ENCODE results near the gene KRTAP10-6. TPM values are rescaled to one million over a fixed set of nuclear protein-coding genes. Genes with fewer than 3 reads are reported as not detected.

Gene KRTAP10-6
- total and polyA plus RNA-seq, 10 donors = not detected

GRCh38 chr21:44549525-44550211 is 42.6 kb downstream of the KRTAP10-6 start:
- Histone ChIP-seq H3K9me3 (peaks cover 2 to 39% (median 26%) of the 10 kb centered on the region in 8 donors), H3K27ac (no peak overlapping the region), H3K4me1 (peaks cover 0 to 13% (median 0%) of the 10 kb centered on the region in 6 donors), H3K36me3 (no peaks in the 10 kb centered on the region), H3K4me3 (no peak overlapping the region), H3K27me3 (replicated peaks in 1 of 7) (peaks cover 0 to 52% (median 0%) of the 10 kb centered on the region in 7 donors)
- 69 to 83% (median 78%) methylated on average over 14 to 25 of the region's 25 CpGs for WGBS, 5 donors
- intact Hi-C loops (cut with DNase I; ENCODE audit: low total_unique reads) = no loop called here
- no peak for TF ChIP-seq CTCF (IDR thresholded peaks at IDR 0.05 in 8 of 11, conservative IDR thresholded peaks at IDR 0.05 in 3 of 11)
- TF ChIP-seq POLR2A (IDR thresholded peaks at IDR 0.05) = no peak
- TF ChIP-seq POLR2AphosphoS5 (IDR thresholded peaks at IDR 0.05) = no peak
- peak; percentile 72 for DNase-seq

GRCh38 chr21:44548922-44549321 is 43.4 kb downstream of the KRTAP10-6 start:
- DNase-seq = no peak
- H3K36me3 ChIP-seq = no peaks in the 10 kb centered on the region
- 57 to 75% (median 59%) methylated on average over 14 of the region's 14 CpGs for WGBS, 5 donors
- no peak overlapping the region for H3K27ac ChIP-seq
- no peak overlapping the region for H3K4me3 ChIP-seq
- intact Hi-C loops (cut with DNase I; ENCODE audit: low total_unique reads) = no loop called here
- H3K4me1 ChIP-seq = peaks cover 0 to 13% (median 0%) of the 10 kb centered on the region in 6 donors
- TF ChIP-seq POLR2A (IDR thresholded peaks at IDR 0.05) (no peak), POLR2AphosphoS5 (IDR thresholded peaks at IDR 0.05) (no peak), CTCF (IDR thresholded peaks at IDR 0.05 in 8 of 11, conservative IDR thresholded peaks at IDR 0.05 in 3 of 11) (no peak)
- peaks cover 2 to 36% (median 29%) of the 10 kb centered on the region in 8 donors for H3K9me3 ChIP-seq
- peaks cover 0 to 52% (median 0%) of the 10 kb centered on the region in 7 donors for H3K27me3 ChIP-seq (replicated peaks in 1 of 7)

DNA sequence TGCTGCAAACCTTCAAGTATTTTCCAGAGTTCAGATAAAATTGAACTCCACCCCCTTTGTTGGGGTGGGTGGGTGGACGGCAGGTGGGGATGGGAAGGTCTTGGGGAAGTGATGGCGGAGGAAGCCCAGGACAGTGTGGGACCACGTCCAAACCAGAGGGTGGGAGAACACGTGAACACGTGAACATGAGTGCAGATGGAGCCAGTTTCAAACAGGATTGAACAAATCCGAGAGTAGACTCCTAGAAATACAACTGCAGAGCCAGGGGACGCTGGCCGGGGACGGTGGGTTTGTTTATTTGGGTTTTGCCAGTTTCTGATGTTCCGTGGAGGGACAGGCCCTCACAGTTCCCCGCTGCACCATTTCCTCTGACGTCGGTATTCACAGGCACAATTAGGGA is 43.9 kb downstream of the KRTAP10-6 start:
- peaks cover 0 to 52% (median 0%) of the 10 kb centered on the region in 7 donors for H3K27me3 ChIP-seq (replicated peaks in 1 of 7)
- no peak for DNase-seq
- no peaks in the 10 kb centered on the region for H3K36me3 ChIP-seq
- TF ChIP-seq POLR2A (IDR thresholded peaks at IDR 0.05) (no peak), CTCF (IDR thresholded peaks at IDR 0.05 in 8 of 11, conservative IDR thresholded peaks at IDR 0.05 in 3 of 11) (no peak), POLR2AphosphoS5 (IDR thresholded peaks at IDR 0.05) (no peak)
- peaks cover 0 to 13% (median 0%) of the 10 kb centered on the region in 6 donors for H3K4me1 ChIP-seq
- H3K27ac ChIP-seq = peak overlapping the region in 3 of 8 donors; percentile 62 to 68 (median 66)
- 67 to 82% (median 76%) methylated on average over 13 of the region's 13 CpGs for WGBS, 5 donors
- H3K9me3 ChIP-seq = peaks cover 2 to 40% (median 33%) of the 10 kb centered on the region in 8 donors
- intact Hi-C loops (cut with DNase I; ENCODE audit: low total_unique reads) = no loop called here
- H3K4me3 ChIP-seq = peak overlapping the region in 1 of 8 donors; percentile 35

GRCh38 chr21:44547656-44548331 is 44.5 kb downstream of the KRTAP10-6 start:
- 35 to 43% (median 39%) methylated on average over 5 of the region's 5 CpGs for WGBS, 5 donors
- TF ChIP-seq POLR2A (IDR thresholded peaks at IDR 0.05) = no peak
- no peak for TF ChIP-seq CTCF (IDR thresholded peaks at IDR 0.05 in 8 of 11, conservative IDR thresholded peaks at IDR 0.05 in 3 of 11)
- peak in 1 of 3 donors; percentile 37 for TF ChIP-seq POLR2AphosphoS5 (IDR thresholded peaks at IDR 0.05)
- no peaks in the 10 kb centered on the region for H3K36me3 ChIP-seq
- peaks cover 3 to 46% (median 39%) of the 10 kb centered on the region in 8 donors for H3K9me3 ChIP-seq
- H3K27ac ChIP-seq = peak overlapping the region in 6 of 8 donors; percentile 33 to 68 (median 60)
- intact Hi-C loops (cut with DNase I; ENCODE audit: low total_unique reads) = no loop called here
- H3K27me3 ChIP-seq (replicated peaks in 1 of 7) = peaks cover 0 to 51% (median 0%) of the 10 kb centered on the region in 7 donors
- H3K4me3 ChIP-seq = peak overlapping the region in 1 of 8 donors; percentile 35
- peaks cover 0 to 13% (median 0%) of the 10 kb centered on the region in 6 donors for H3K4me1 ChIP-seq
- peak; percentile 58 for DNase-seq
